HCT116 (cell line): ENCODE measurements around the gene ZCCHC2. TPM values are rescaled to one million over a fixed set of nuclear protein-coding genes. Genes with fewer than 3 reads are reported as not detected.

Source experiments
- ATAC-seq: fragments of 200-7000 bp; cut with Tn5 transposase; 2 replicates; pipeline ENCODE4 v1.9.1; 2020; ENCODE audit warnings: mild to moderate bottlenecking, moderate library complexity
- BruUV-seq: library from RNA; stranded (reverse); fragments of 400-500 nt; replicated peaks from 2 replicates; lab custom pipeline; 2021; lab: Mats Ljungman, UMichigan
- CTCF ChIA-PET: fragments of 300-600 bp; sonication (Branson Sonifier 250); formaldehyde crosslinking; loops from one replicate; lab custom pipeline; 2021; ENCODE audit warnings: antibody characterized with exemption; lab: Charles Lee
- POLR2A ChIA-PET: fragments of 300-600, 350-600 bp; sonication (Branson Sonifier 250); formaldehyde crosslinking; loops from one replicate; lab custom pipeline; 2021; ENCODE audit warnings: antibody characterized with exemption; lab: Charles Lee
- RAD21 ChIA-PET, 2 experiments: fragments of 300-600 bp; sonication (Branson Sonifier 250); formaldehyde crosslinking; loops; one replicate each; lab custom pipeline; 2023; ENCODE audit warnings: low total read pairs in 2 of 2; ENCODE audit not compliant: uncharacterized antibody in 2 of 2, unreplicated experiment in 2 of 2, low non-redundant PET in 1 of 2; lab: Charles Lee
- DNase-seq: peaks from one replicate; pipeline ENCODE4 v3.0.0-alpha.2; 2010; ENCODE audit warnings: low read depth, low spot score
- H2AFZ ChIP-seq: fragments of 200-600 bp; shearing (Covaris generic), sonication (generic); 2 replicates; pipeline ENCODE4 v1.6.1; 2017; ENCODE audit warnings: low read depth, mixed run types, mixed read lengths, antibody characterized with exemption, low read length; ENCODE audit not compliant: poor library complexity, severe bottlenecking
- H3K27ac ChIP-seq: 2 replicates; pipeline ENCODE4 v1.5.1; 2012; ENCODE audit warnings: low read depth, low read length
- H3K27me3 ChIP-seq: fragments of 200-600 bp; sonication (generic); 2 replicates; pipeline ENCODE4 v1.6.1; 2016; ENCODE audit warnings: mixed run types, low read length, mixed read lengths; ENCODE audit not compliant: insufficient read depth
- H3K36me3 ChIP-seq, 2 experiments: fragments of 200-500 bp in 1 of 2; fragments of 200-600 bp in 1 of 2; sonication (Bioruptor generic) in 1 of 2; sonication (generic) in 1 of 2; 2 replicates each; pipeline versions ENCODE4 v1.5.1 to v1.6.1; 2014 to 2016; ENCODE audit warnings: low read length in 2 of 2, inconsistent platforms in 1 of 2, mixed read lengths in 1 of 2, mixed run types in 1 of 2; ENCODE audit not compliant: insufficient read depth in 2 of 2, control insufficient read depth in 1 of 2
- H3K4me1 ChIP-seq, 2 experiments: fragments of 200-600 bp in 1 of 2; sonication (generic) in 1 of 2; 2 replicates each; pipeline versions ENCODE4 v1.5.1 to v1.6.1; 2012 to 2017; ENCODE audit warnings: low read length in 2 of 2, inconsistent platforms in 1 of 2, mild to moderate bottlenecking in 1 of 2, mixed read lengths in 1 of 2, mixed run types in 1 of 2, moderate library complexity in 1 of 2; ENCODE audit not compliant: insufficient read depth in 2 of 2, control insufficient read depth in 1 of 2
- H3K4me2 ChIP-seq: fragments of 200-600 bp; sonication (generic); 2 replicates; pipeline ENCODE4 v1.6.1; 2017; ENCODE audit warnings: mixed run types, low read length, mixed read lengths
- H3K4me3 ChIP-seq, 2 experiments: fragments of 200-600 bp in 1 of 2; sonication (generic) in 1 of 2; replicated peaks in 1 of 2; 2 replicates each; pipeline ENCODE4 v1.5.1; 2011 to 2016; ENCODE audit warnings: low read length in 2 of 2, control low read depth in 1 of 2, low read depth in 1 of 2, mild to moderate bottlenecking in 1 of 2, mixed read lengths in 1 of 2, mixed run types in 1 of 2
- H3K79me2 ChIP-seq: fragments of 200-600 bp; sonication (generic); 2 replicates; pipeline ENCODE4 v1.6.1; 2017; ENCODE audit warnings: mild to moderate bottlenecking, mixed run types, low read length, moderate library complexity, mixed read lengths; ENCODE audit not compliant: insufficient read depth
- H3K9ac ChIP-seq: fragments of 200-600 bp; sonication (generic); 2 replicates; pipeline ENCODE4 v1.6.1; 2016; ENCODE audit warnings: low read length, mixed read lengths
- H3K9me2 ChIP-seq: fragments of 200-600 bp; sonication (generic), shearing (Covaris generic); 2 replicates; pipeline ENCODE4 v1.6.1; 2017; ENCODE audit warnings: mixed run types, mild to moderate bottlenecking, moderate library complexity; ENCODE audit not compliant: insufficient read depth
- H3K9me3 ChIP-seq, 2 experiments: fragments of 200-500 bp in 1 of 2; fragments of 200-600 bp in 1 of 2; sonication (Bioruptor generic) in 1 of 2; sonication (generic) in 1 of 2; 2 replicates each; pipeline ENCODE4 v1.6.1; 2014 to 2017; ENCODE audit warnings: low read length in 2 of 2, mixed read lengths in 2 of 2, inconsistent platforms in 1 of 2, low read depth in 1 of 2, mild to moderate bottlenecking in 1 of 2, mixed run types in 1 of 2, moderate library complexity in 1 of 2; ENCODE audit not compliant: control insufficient read depth in 1 of 2, insufficient read depth in 1 of 2
- H4K20me1 ChIP-seq: fragments of 200-600 bp; sonication (generic), shearing (Covaris generic); 2 replicates; pipeline ENCODE4 v1.6.1; 2017; ENCODE audit warnings: mixed run types, mild to moderate bottlenecking, moderate library complexity; ENCODE audit not compliant: insufficient read depth
- CBX3 ChIP-seq: IDR thresholded peaks from 2 replicates; pipeline ENCODE4 v1.6.1; 2012; ENCODE audit warnings: low read depth
- CEBPB ChIP-seq: IDR thresholded peaks from 2 replicates; pipeline ENCODE4 v1.6.1; 2012; ENCODE audit warnings: low read depth
- EZH2 ChIP-seq: fragments of 200-600 bp; sonication (generic); IDR thresholded peaks from 2 replicates; pipeline ENCODE4 v1.6.1; 2017; ENCODE audit warnings: antibody characterized with exemption, mixed run types
- FOSL1 ChIP-seq: IDR thresholded peaks from 2 replicates; pipeline ENCODE4 v1.6.1; 2012; ENCODE audit warnings: low read depth
- RAD21 ChIP-seq: IDR thresholded peaks from 2 replicates; pipeline ENCODE4 v1.6.1; 2012; ENCODE audit warnings: low read depth, mild to moderate bottlenecking
- SRF ChIP-seq: IDR thresholded peaks from 2 replicates; pipeline ENCODE4 v1.6.1; 2012; ENCODE audit warnings: low read depth
- TCF7L2 ChIP-seq: IDR thresholded peaks from 2 replicates; pipeline ENCODE4 v1.7.0; 2011; ENCODE audit warnings: borderline replicate concordance, inconsistent platforms; ENCODE audit not compliant: insufficient read depth, insufficient read length; ENCODE audit errors: extremely low read depth
- YY1 ChIP-seq: IDR thresholded peaks from 2 replicates; pipeline ENCODE4 v1.6.1; 2011; ENCODE audit warnings: low read length, low read depth, moderate library complexity, mild to moderate bottlenecking; ENCODE audit not compliant: insufficient replicate concordance; ENCODE audit errors: extremely low read depth
- intact Hi-C: fragments of 100-400 bp; cut with micrococcal nuclease; formaldehyde crosslinking; loops from 2 replicates; pipeline ENCODE4 v1.10.0; 2022
- total RNA-seq: library from RNA; stranded (reverse); gene quantifications from one replicate; pipeline ENCODE4 v1.2.1, GENCODE V29; 2021; ENCODE audit not compliant: unreplicated experiment
- TF ChIP-seq, protein P1 (sequence below): IDR thresholded peaks from 2 replicates; pipeline ENCODE4 v1.6.1; 2012
- TF ChIP-seq, protein P2 (sequence below), 3 experiments: fragments of 200-600 bp in 1 of 3; sonication (generic) in 1 of 3; IDR thresholded peaks in 2 of 3; conservative IDR thresholded peaks in 1 of 3; 2 replicates each; pipeline ENCODE4 v1.5.1; 2012 to 2017; ENCODE audit warnings: low read depth in 2 of 3, low read length in 2 of 3, antibody characterized with exemption in 1 of 3, borderline replicate concordance in 1 of 3, control low read depth in 1 of 3, mild to moderate bottlenecking in 1 of 3, mixed read lengths in 1 of 3, mixed run types in 1 of 3, moderate library complexity in 1 of 3; ENCODE audit not compliant: insufficient read depth in 1 of 3
- TF ChIP-seq, protein P3 (sequence below): IDR thresholded peaks from 2 replicates; pipeline ENCODE4 v1.6.1; 2012
- TF ChIP-seq, protein P4 (sequence below): IDR thresholded peaks from 2 replicates; pipeline ENCODE4 v1.6.1; 2012; ENCODE audit warnings: low read depth

Gene ZCCHC2
- total RNA-seq, 1 experiment from 2014 or later = 17.7 TPM

DNA sequence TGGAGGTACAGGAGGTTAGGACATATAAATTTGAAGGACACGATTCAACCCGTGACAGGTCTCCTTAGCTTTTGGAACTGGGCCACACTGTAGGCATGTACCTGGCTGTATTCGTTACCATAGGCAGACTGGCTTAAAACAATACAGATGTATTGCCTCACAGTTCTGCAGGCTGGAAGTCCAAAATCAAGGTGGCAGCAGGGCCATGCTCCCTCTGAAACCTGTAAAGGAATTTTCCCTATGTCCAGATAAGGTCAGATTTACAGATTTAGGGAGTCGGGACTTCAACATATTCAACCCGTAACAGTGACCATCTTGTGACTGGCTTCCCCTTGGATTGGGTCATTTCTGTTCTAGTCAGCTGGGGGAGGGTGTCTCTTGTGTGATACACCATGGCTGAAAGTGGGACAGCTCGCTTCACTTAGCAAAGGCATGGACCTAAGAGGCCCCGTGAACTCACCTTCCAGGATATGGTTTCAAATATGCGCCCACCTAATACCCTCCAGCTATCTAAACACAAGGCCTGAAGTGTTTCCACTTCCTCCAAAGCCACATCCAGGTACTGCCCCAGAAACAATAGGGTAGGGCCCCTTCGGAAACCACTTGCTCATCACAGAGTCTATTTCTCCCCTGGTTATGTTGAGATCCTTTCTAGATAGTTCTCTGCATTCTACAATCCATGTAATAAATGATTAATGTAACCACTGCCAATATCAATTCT is 85.0 kb downstream of the ZCCHC2 start:
- H3K79me2 ChIP-seq = no peaks in the 10 kb centered on the region
- no peaks in the 10 kb centered on the region for H3K9me2 ChIP-seq
- no peaks in the 10 kb centered on the region for H3K27me3 ChIP-seq
- H2AFZ ChIP-seq = no peak overlapping the region
- no peak overlapping the region for H3K4me2 ChIP-seq
- intact Hi-C loops = no loop called here
- BruUV-seq = no TSS peak
- RAD21 ChIA-PET = no interaction called here
- H3K4me3 ChIP-seq = no peak overlapping the region
- TF ChIP-seq EZH2 (no peak), FOSL1 (no peak), TCF7L2 (no peak), RAD21 (no peak), YY1 (no peak), CBX3 (no peak), CEBPB (no peak), SRF (no peak)
- TF ChIP-seq, protein P1, sequence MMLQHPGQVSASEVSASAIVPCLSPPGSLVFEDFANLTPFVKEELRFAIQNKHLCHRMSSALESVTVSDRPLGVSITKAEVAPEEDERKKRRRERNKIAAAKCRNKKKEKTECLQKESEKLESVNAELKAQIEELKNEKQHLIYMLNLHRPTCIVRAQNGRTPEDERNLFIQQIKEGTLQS = no peak
- TF ChIP-seq, protein P2, sequence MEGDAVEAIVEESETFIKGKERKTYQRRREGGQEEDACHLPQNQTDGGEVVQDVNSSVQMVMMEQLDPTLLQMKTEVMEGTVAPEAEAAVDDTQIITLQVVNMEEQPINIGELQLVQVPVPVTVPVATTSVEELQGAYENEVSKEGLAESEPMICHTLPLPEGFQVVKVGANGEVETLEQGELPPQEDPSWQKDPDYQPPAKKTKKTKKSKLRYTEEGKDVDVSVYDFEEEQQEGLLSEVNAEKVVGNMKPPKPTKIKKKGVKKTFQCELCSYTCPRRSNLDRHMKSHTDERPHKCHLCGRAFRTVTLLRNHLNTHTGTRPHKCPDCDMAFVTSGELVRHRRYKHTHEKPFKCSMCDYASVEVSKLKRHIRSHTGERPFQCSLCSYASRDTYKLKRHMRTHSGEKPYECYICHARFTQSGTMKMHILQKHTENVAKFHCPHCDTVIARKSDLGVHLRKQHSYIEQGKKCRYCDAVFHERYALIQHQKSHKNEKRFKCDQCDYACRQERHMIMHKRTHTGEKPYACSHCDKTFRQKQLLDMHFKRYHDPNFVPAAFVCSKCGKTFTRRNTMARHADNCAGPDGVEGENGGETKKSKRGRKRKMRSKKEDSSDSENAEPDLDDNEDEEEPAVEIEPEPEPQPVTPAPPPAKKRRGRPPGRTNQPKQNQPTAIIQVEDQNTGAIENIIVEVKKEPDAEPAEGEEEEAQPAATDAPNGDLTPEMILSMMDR (IDR thresholded peaks at IDR 0.05 in 2 of 3, conservative IDR thresholded peaks at IDR 0.05 in 1 of 3; ENCODE audit: borderline replicate concordance in 1 of 3, insufficient read depth in 1 of 3, low read depth in 2 of 3, low read length in 2 of 3) = no peak
- TF ChIP-seq, protein P3, sequence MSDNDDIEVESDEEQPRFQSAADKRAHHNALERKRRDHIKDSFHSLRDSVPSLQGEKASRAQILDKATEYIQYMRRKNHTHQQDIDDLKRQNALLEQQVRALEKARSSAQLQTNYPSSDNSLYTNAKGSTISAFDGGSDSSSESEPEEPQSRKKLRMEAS = no peak
- TF ChIP-seq, protein P4, sequence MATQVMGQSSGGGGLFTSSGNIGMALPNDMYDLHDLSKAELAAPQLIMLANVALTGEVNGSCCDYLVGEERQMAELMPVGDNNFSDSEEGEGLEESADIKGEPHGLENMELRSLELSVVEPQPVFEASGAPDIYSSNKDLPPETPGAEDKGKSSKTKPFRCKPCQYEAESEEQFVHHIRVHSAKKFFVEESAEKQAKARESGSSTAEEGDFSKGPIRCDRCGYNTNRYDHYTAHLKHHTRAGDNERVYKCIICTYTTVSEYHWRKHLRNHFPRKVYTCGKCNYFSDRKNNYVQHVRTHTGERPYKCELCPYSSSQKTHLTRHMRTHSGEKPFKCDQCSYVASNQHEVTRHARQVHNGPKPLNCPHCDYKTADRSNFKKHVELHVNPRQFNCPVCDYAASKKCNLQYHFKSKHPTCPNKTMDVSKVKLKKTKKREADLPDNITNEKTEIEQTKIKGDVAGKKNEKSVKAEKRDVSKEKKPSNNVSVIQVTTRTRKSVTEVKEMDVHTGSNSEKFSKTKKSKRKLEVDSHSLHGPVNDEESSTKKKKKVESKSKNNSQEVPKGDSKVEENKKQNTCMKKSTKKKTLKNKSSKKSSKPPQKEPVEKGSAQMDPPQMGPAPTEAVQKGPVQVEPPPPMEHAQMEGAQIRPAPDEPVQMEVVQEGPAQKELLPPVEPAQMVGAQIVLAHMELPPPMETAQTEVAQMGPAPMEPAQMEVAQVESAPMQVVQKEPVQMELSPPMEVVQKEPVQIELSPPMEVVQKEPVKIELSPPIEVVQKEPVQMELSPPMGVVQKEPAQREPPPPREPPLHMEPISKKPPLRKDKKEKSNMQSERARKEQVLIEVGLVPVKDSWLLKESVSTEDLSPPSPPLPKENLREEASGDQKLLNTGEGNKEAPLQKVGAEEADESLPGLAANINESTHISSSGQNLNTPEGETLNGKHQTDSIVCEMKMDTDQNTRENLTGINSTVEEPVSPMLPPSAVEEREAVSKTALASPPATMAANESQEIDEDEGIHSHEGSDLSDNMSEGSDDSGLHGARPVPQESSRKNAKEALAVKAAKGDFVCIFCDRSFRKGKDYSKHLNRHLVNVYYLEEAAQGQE = no peak
- no peaks in the 10 kb centered on the region for H4K20me1 ChIP-seq
- POLR2A ChIA-PET = no interaction called here
- no peaks in the 10 kb centered on the region for H3K9me3 ChIP-seq
- H3K27ac ChIP-seq = no peak overlapping the region
- CTCF ChIA-PET = no interaction called here
- no peaks in the 10 kb centered on the region for H3K36me3 ChIP-seq
- DNase-seq (no peak), ATAC-seq (no peak)
- no peaks in the 10 kb centered on the region for H3K4me1 ChIP-seq
- H3K9ac ChIP-seq = no peak overlapping the region
